SK-N-MC (cell line): ENCODE measurements around the gene PARD3.

Source experiments
- EZH2 ChIP-seq: fragments of 200-600 bp; sonication (generic); IDR thresholded peaks from one replicate; pipeline ENCODE4 v1.6.1; 2017; ENCODE audit warnings: antibody characterized with exemption
- POLR2AphosphoS5 ChIP-seq: IDR thresholded peaks from 2 replicates; pipeline ENCODE4 v1.6.1; 2012; ENCODE audit warnings: mild to moderate bottlenecking, low read depth, low read length, borderline replicate concordance

GRCh38 chr10:34434119-34434594, 380.9 kb downstream of the PARD3 start:
- TF ChIP-seq POLR2AphosphoS5 (no peak), EZH2 (no peak)
